ENCODE data around the gene PHTF2. TPM values are rescaled to one million over a fixed set of nuclear protein-coding genes. Genes with fewer than 3 reads are reported as not detected.

The PHTF2 gene
- total RNA-seq, 4 donors from 2014 or later = 14.2 to 26.2 (median 17.2) TPM

DNA sequence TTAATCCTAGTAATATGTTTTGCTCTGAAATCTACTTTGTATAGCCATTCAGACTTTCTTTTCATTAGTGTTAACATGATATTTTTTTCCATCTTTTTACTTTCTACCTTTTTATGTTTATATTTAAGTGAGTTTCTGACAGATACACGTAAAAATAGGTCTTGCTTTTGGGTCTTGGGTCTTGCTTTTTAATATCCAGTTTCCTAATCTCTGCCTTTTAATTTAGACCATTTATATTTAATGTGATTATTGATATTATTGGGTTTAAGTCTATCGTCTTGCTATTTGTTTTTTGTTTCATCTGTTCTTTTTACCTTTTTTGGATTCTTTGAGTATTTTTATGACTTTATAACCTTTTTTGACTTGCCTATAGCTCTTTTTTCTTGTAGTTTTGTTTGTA lies 7.9 kb downstream of the PHTF2 start:
- DNase-seq (ENCODE audit: extremely low spot score) = no peak
- peaks cover 0 to 29% (median 13%) of the 10 kb centered on the region in 4 donors for H3K9me3 ChIP-seq
- H3K4me1 ChIP-seq = peaks cover 0 to 5% (median 2%) of the 10 kb centered on the region in 4 donors
- intact Hi-C loops (cut with DNase I) = no loop called here
- H3K27ac ChIP-seq (replicated peaks in 1 of 4) = no peak overlapping the region
- H3K4me3 ChIP-seq = no peak overlapping the region
- H3K27me3 ChIP-seq = no peaks in the 10 kb centered on the region
- TF ChIP-seq POLR2AphosphoS5 (IDR thresholded peaks at IDR 0.05) (no peak), POLR2A (IDR thresholded peaks at IDR 0.05; ENCODE audit: low read depth) (no peak), CTCF (IDR thresholded peaks at IDR 0.05) (no peak), EP300 (IDR thresholded peaks at IDR 0.05) (no peak)
- 92% methylated on average over 2 of the region's 2 CpGs for WGBS
- H3K36me3 ChIP-seq = no peaks in the 10 kb centered on the region

GRCh38 chr7:77808517-77808916 lies 9.9 kb downstream of the PHTF2 start:
- Histone ChIP-seq H3K27ac (replicated peaks in 1 of 4) (no peak overlapping the region), H3K9me3 (peaks cover 0 to 29% (median 13%) of the 10 kb centered on the region in 4 donors), H3K36me3 (no peaks in the 10 kb centered on the region), H3K4me3 (no peak overlapping the region), H3K4me1 (peaks cover 0 to 13% (median 0%) of the 10 kb centered on the region in 4 donors), H3K27me3 (no peaks in the 10 kb centered on the region)
- intact Hi-C loops (cut with DNase I) = no loop called here
- no peak for TF ChIP-seq POLR2A (IDR thresholded peaks at IDR 0.05; ENCODE audit: low read depth)
- WGBS = 100% methylated on average over 1 of the region's 1 CpG
- no peak for DNase-seq (ENCODE audit: extremely low spot score)

- Histone ChIP-seq H3K9me3 (peaks cover 0 to 18% (median 8%) of the 10 kb centered on the region in 4 donors), H3K36me3 (peaks cover 0 to 4% (median 0%) of the 10 kb centered on the region in 4 donors), H3K27me3 (no peaks in the 10 kb centered on the region), H3K27ac (replicated peaks in 1 of 4) (no peak overlapping the region), H3K4me3 (no peak overlapping the region), H3K4me1 (peaks cover 0 to 13% (median 0%) of the 10 kb centered on the region in 4 donors)
- 82% methylated on average over 2 of the region's 2 CpGs for WGBS
- DNase-seq (ENCODE audit: extremely low spot score) = no peak
- intact Hi-C loops (cut with DNase I) = no loop called here
- no peak for TF ChIP-seq EP300 (IDR thresholded peaks at IDR 0.05)
- TF ChIP-seq CTCF (IDR thresholded peaks at IDR 0.05) = no peak
- no peak for TF ChIP-seq POLR2AphosphoS5 (IDR thresholded peaks at IDR 0.05)
These were observed 13.1 kb downstream of the PHTF2 start for GRCh38 chr7:77811516-77812289.

- peaks cover 0 to 12% (median 4%) of the 10 kb centered on the region in 4 donors for H3K9me3 ChIP-seq
- no peak overlapping the region for H3K4me3 ChIP-seq
- no peak for DNase-seq (ENCODE audit: extremely low spot score)
- TF ChIP-seq POLR2AphosphoS5 (IDR thresholded peaks at IDR 0.05) = no peak
- no peak for TF ChIP-seq POLR2A (IDR thresholded peaks at IDR 0.05; ENCODE audit: low read depth)
- no peaks in the 10 kb centered on the region for H3K27me3 ChIP-seq
- H3K27ac ChIP-seq (replicated peaks in 1 of 4) = no peak overlapping the region
- peaks cover 0 to 6% (median 2%) of the 10 kb centered on the region in 4 donors for H3K36me3 ChIP-seq
- 50% methylated on average over 1 of the region's 1 CpG for WGBS
- intact Hi-C loops (cut with DNase I) = no loop called here
- H3K4me1 ChIP-seq = peaks cover 0 to 13% (median 0%) of the 10 kb centered on the region in 4 donors
These were observed 13.7 kb downstream of the PHTF2 start for GRCh38 chr7:77812290-77812685.

GRCh38 chr7:77813180-77813579 lies 14.6 kb downstream of the PHTF2 start:
- Histone ChIP-seq H3K27ac (replicated peaks in 1 of 4) (no peak overlapping the region), H3K9me3 (peaks cover 0 to 5% (median 0%) of the 10 kb centered on the region in 4 donors), H3K4me3 (no peak overlapping the region), H3K36me3 (peaks cover 0 to 10% (median 3%) of the 10 kb centered on the region in 4 donors), H3K27me3 (no peaks in the 10 kb centered on the region), H3K4me1 (peaks cover 0 to 13% (median 0%) of the 10 kb centered on the region in 4 donors)
- 83% methylated on average over 2 of the region's 2 CpGs for WGBS
- DNase-seq (ENCODE audit: extremely low spot score) = no peak
- intact Hi-C loops (cut with DNase I) = no loop called here
- TF ChIP-seq POLR2AphosphoS5 (IDR thresholded peaks at IDR 0.05) (no peak), EP300 (IDR thresholded peaks at IDR 0.05) (no peak), POLR2A (IDR thresholded peaks at IDR 0.05; ENCODE audit: low read depth) (no peak), CTCF (IDR thresholded peaks at IDR 0.05) (no peak)
